ENCODE data around the gene BRIP1. TPM values are rescaled to one million over a fixed set of nuclear protein-coding genes. Genes with fewer than 3 reads are reported as not detected.

BRIP1 gene
- total RNA-seq, 2 experiments from 2014 or later: 14.1 to 15.8 TPM

DNA sequence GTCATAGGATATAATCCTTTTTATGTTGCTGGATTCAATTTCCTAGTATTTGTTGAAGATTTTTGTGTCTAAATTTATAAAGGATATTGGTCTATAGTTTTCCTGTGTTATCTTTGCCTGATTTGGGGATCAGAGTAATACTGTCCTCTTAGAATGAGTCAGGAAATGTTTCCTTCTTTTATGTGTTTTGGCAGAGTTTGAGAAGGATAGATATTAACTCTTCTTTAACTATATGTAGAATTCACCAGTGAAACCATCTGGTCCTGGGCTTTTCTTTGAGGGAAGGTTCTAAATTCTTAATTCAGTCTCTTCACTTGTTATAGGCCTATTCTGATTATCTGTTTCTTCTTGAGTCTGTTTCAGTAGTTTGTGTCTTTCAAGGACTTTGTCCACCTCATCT, 206.0 kb downstream of the BRIP1 start:
- Mint-ChIP-seq H3K27me3 (peaks cover 7% of the 10 kb centered on the region), H3K4me1 (ENCODE audit: low read depth) (no peaks in the 10 kb centered on the region), H3K9me3 (peaks cover 7% of the 10 kb centered on the region), H3K36me3 (no peaks in the 10 kb centered on the region), H3K4me3 (no peak overlapping the region), H3K27ac (no peak overlapping the region)
- CTCF ChIA-PET: no interaction called here
- POLR2A ChIA-PET: no interaction called here
- intact Hi-C loops (cut with micrococcal nuclease): no loop called here
- no peak for DNase-seq

DNA sequence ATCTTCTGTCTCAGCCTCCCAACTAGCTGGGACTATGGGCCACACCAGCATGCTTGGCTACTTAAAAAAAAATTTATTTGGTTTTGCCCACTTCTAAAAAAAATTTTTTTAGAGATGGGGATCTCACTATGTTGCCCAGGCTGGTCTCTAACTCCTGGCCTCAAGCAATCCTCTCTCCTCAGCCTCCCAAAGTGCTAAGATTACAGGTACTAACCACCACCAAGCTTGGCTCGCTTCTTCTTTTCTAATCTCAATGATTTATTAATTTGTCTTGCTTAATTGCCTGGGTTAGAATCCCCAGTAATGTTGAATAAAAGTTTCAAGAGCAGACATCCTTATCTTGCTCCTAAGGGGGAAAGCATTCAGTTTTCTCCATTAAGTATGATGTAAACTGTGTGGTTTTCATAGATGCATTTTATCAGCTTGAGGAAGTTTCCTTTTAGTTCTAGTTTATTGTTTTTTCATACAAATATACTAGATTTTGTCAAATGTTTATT, 206.6 kb downstream of the BRIP1 start:
- peaks cover 4% of the 10 kb centered on the region for H3K27me3 Mint-ChIP-seq
- H3K27ac Mint-ChIP-seq: no peak overlapping the region
- no peak overlapping the region for H3K4me3 Mint-ChIP-seq
- intact Hi-C loops (cut with micrococcal nuclease): no loop called here
- ChIA-PET CTCF (no interaction called here), POLR2A (interaction anchor here (0.6 kb wide), 1 partner anchor 384 kb away, joined by 4 read pairs; no protein-coding TSS in a partner anchor)
- H3K9me3 Mint-ChIP-seq: peaks cover 7% of the 10 kb centered on the region
- DNase-seq: no peak
- H3K4me1 Mint-ChIP-seq (ENCODE audit: low read depth): no peaks in the 10 kb centered on the region
- no peaks in the 10 kb centered on the region for H3K36me3 Mint-ChIP-seq

DNA sequence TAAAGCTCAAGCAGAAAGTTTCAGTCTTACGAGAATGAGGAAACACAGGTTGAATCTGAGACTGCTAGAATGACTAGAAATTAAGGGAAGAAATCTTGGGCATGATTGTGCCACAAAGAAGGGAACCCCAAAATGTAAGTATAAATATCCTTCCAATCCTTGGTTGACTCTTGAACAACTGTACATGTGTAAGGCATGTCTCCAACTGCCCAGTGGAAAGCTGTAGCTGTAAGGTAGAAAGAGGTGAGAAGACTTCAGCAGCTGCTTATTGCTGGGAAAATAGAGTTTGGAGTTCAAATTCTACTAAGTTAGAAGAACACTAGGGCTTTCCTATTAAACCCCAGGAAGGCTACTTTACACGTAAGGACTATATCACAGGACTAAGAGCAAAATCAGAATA, 212.6 kb downstream of the BRIP1 start:
- Mint-ChIP-seq H3K27ac (no peak overlapping the region), H3K9me3 (peaks cover 18% of the 10 kb centered on the region), H3K27me3 (peaks cover 16% of the 10 kb centered on the region), H3K36me3 (peaks cover 7% of the 10 kb centered on the region), H3K4me1 (ENCODE audit: low read depth) (no peaks in the 10 kb centered on the region), H3K4me3 (no peak overlapping the region)
- POLR2A ChIA-PET: no interaction called here
- intact Hi-C loops (cut with micrococcal nuclease): no loop called here
- CTCF ChIA-PET: interaction anchor here (1.4 kb wide), 1 partner anchor 186 kb away, joined by 3 read pairs; no protein-coding TSS in a partner anchor
- DNase-seq: no peak

DNA sequence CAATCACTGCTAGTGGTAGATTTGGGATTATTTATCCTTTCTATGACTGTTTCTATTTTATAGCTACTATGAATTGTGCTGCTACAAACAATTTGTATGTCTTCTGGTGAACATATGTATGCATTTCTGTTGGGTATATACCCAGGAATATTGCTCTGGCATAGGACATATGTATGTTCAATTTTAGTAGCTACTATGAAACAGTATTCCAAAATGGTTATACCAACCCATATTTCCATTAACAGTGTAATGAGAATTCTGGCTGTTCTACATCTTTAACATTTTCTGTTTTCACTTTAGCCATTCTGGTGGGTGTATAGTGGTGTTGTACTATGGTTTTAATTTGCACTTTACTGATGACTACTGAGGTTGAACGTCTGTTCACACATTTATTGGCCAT, 214.7 kb downstream of the BRIP1 start:
- POLR2A ChIA-PET: no interaction called here
- peaks cover 16% of the 10 kb centered on the region for H3K9me3 Mint-ChIP-seq
- intact Hi-C loops (cut with micrococcal nuclease): no loop called here
- no peak for DNase-seq
- no peak overlapping the region for H3K27ac Mint-ChIP-seq
- CTCF ChIA-PET: interaction anchor here (1.4 kb wide), 1 partner anchor 13 kb away, joined by 6 read pairs; no protein-coding TSS in a partner anchor
- peaks cover 19% of the 10 kb centered on the region for H3K27me3 Mint-ChIP-seq
- H3K4me3 Mint-ChIP-seq: no peak overlapping the region
- no peaks in the 10 kb centered on the region for H3K4me1 Mint-ChIP-seq (ENCODE audit: low read depth)
- peaks cover 7% of the 10 kb centered on the region for H3K36me3 Mint-ChIP-seq

DNA sequence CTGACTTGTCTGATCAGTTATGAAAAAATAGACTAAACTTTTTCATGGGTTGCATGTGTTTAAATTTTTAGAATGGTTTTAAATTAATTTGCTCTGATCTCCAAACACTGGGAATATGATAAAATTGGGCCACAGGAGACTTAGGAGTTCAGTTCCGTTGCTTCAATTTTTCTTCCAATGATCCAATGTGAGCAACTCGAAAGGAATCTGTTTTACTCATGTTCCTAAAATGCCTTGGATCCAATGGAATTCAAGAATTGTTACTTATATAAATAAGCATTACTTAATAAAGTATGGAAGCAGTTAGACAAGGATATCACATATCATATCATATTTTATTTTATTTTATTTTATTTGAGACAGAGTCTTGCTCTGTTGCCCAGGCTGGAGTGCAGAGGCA, 216.3 kb downstream of the BRIP1 start:
- Mint-ChIP-seq H3K9me3 (peaks cover 11% of the 10 kb centered on the region), H3K27me3 (peaks cover 18% of the 10 kb centered on the region), H3K27ac (no peak overlapping the region), H3K36me3 (peaks cover 7% of the 10 kb centered on the region), H3K4me1 (ENCODE audit: low read depth) (no peaks in the 10 kb centered on the region), H3K4me3 (no peak overlapping the region)
- intact Hi-C loops (cut with micrococcal nuclease): no loop called here
- ChIA-PET POLR2A (no interaction called here), CTCF (no interaction called here)
- DNase-seq: no peak

DNA sequence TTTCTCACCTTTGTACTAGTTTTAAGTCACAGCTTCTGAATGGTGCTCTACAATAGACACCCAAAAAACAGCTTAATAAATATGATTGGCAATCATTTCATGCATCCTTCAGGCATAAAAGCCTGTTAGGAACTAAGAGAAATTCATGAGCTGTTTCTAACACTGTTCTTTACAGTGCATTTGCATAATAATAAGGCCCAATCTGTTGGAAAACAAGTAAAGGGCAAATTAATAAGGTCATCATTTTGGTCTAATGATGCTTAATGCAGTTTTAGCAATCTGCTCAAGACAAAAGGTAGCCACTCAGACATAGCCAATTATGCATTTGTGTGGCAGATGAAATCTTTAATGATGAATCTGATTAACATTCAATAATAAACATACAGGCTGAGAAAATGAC, 216.8 kb downstream of the BRIP1 start:
- Mint-ChIP-seq H3K4me1 (ENCODE audit: low read depth) (no peaks in the 10 kb centered on the region), H3K27ac (no peak overlapping the region), H3K36me3 (peaks cover 7% of the 10 kb centered on the region), H3K4me3 (no peak overlapping the region), H3K27me3 (peaks cover 20% of the 10 kb centered on the region), H3K9me3 (peaks cover 8% of the 10 kb centered on the region)
- ChIA-PET CTCF (no interaction called here), POLR2A (no interaction called here)
- no peak for DNase-seq
- intact Hi-C loops (cut with micrococcal nuclease): no loop called here

DNA sequence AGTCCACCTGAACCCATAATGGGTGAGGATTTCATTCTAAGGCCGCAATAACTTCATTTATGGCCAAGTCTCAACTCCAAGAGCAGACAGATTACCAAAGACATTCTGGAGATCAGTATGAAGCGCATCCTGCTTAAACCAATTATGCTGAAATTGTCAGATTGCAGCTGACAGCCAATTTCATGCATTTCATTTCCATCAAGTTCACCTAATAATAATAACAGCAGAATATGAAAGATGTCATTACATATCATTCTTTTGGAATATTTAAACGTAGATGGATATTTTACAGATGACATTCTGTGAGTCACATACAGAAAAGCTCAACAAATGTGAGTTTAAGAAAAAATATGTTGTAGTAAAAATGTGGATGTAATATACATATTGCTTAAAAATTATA, 217.4 kb downstream of the BRIP1 start:
- Mint-ChIP-seq H3K4me1 (ENCODE audit: low read depth) (no peaks in the 10 kb centered on the region), H3K27me3 (peaks cover 22% of the 10 kb centered on the region), H3K9me3 (peaks cover 4% of the 10 kb centered on the region), H3K36me3 (peaks cover 6% of the 10 kb centered on the region), H3K4me3 (no peak overlapping the region), H3K27ac (no peak overlapping the region)
- CTCF ChIA-PET: no interaction called here
- DNase-seq: no peak
- intact Hi-C loops (cut with micrococcal nuclease): no loop called here
- POLR2A ChIA-PET: no interaction called here

DNA sequence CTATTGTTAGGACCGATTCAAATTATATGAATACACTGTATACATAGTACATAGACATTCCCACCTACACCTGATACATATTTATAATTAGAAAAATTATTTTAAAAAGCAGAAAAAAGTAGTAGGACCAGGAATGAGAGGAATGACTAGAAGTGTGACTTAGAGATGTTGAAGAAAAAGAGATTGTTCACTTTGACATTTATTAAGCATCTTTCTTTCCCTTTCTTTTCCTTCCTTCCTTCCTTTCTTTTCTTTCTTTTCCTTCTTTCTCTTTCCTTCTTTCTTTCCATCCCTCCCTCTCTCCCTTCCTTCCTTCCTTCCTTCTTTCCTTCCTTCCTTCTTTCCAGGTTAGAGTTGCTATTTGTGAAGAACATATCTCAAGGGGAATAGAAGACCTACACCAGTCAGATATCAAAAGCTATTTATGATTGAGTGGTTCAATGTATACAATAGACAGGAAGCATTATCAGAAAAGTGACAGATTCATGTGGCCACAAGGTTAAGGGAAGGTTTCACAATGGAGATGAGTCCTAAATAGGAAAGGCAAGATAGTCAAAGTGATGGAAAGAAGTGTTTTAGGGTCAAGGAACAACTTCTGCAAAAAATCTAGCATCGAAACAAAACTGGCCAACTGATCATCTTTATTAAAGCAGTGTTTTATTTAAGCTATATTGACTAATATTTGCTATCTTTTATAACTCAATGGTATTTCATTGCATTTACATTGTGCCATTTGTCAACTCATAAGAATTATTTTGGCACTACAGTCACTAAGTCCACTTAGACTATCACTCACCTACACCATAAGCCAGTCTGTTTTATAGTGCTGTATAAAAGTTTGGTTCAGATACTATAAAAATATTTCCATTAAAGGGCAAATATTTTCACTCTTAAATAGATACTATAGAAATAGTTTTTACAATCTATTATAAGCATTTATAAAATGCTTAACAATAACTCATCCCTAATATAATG, 218.2 kb downstream of the BRIP1 start:
- no peak for DNase-seq
- ChIA-PET CTCF (no interaction called here), POLR2A (no interaction called here)
- intact Hi-C loops (cut with micrococcal nuclease): no loop called here
- Mint-ChIP-seq H3K27ac (no peak overlapping the region), H3K36me3 (peaks cover 2% of the 10 kb centered on the region), H3K4me1 (ENCODE audit: low read depth) (no peaks in the 10 kb centered on the region), H3K9me3 (no peaks in the 10 kb centered on the region), H3K4me3 (no peak overlapping the region), H3K27me3 (peaks cover 20% of the 10 kb centered on the region)

DNA sequence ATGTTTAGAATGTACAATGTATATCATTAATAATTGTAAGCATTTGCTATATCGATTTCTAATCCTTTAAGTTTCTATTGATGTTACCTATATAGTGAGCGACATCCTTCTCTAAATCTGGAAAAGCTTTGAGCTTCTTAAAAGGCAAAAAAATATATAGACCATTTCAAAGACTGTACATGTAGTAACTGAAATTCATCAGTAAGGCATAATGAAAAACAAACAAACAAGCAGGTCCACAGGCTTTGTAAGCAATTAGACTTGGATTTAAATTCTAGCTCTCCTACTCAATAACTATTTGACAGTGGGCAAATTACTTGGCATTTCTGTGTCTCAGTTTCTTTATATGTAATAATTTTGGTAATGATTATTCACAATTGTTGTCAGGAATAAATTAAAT, 220.6 kb downstream of the BRIP1 start:
- CTCF ChIA-PET: no interaction called here
- H3K4me3 Mint-ChIP-seq: no peak overlapping the region
- POLR2A ChIA-PET: no interaction called here
- intact Hi-C loops (cut with micrococcal nuclease): no loop called here
- no peaks in the 10 kb centered on the region for H3K36me3 Mint-ChIP-seq
- no peak overlapping the region for H3K27ac Mint-ChIP-seq
- no peak for DNase-seq
- peaks cover 20% of the 10 kb centered on the region for H3K27me3 Mint-ChIP-seq
- H3K4me1 Mint-ChIP-seq (ENCODE audit: low read depth): no peaks in the 10 kb centered on the region
- H3K9me3 Mint-ChIP-seq: no peaks in the 10 kb centered on the region

DNA sequence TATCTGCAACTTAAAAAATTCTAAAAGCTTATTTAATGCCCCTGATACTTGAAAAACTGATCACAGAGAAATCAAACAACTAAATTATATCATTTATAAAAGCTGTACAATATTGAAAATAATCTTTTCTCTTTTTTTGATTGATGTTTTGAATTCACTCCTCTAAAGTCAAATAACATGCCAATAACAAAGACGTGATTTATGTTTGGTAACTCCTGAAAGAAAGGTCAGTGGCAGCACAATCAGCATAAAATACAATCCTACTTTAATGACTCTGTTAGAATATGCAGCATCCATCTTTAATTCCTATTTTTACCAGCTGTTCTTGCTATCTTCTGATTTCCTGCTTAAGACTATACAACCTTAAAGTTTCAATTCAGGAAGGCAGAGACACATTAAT, 221.6 kb downstream of the BRIP1 start:
- intact Hi-C loops (cut with micrococcal nuclease): no loop called here
- Mint-ChIP-seq H3K27me3 (peaks cover 20% of the 10 kb centered on the region), H3K4me1 (ENCODE audit: low read depth) (no peaks in the 10 kb centered on the region), H3K36me3 (no peaks in the 10 kb centered on the region), H3K9me3 (no peaks in the 10 kb centered on the region), H3K27ac (no peak overlapping the region), H3K4me3 (no peak overlapping the region)
- ChIA-PET POLR2A (no interaction called here), CTCF (interaction anchor here (1.0 kb wide), 1 partner anchor 195 kb away, joined by 3 read pairs; no protein-coding TSS in a partner anchor)
- no peak for DNase-seq

DNA sequence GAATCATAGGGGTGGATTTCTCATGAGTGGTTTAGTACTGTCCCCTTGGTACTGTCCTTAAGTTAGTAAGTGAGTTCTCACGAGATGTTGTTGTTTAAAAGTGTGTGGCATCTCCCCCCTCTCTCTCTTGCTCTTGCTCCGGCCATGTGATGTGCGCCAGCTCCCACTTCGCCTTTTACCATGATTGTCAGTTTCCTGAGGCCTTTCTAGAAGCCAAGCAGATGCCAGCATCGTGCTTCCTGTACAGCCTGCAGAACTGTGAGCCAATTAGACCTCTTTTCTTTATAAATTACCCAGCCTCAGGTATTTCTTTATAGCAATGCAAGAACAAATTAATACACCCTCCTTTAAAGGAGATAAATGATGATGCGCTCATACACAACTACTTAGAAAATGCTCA, 222.2 kb downstream of the BRIP1 start:
- DNase-seq: no peak
- CTCF ChIA-PET: interaction anchor here (1.0 kb wide), 1 partner anchor 196 kb away, joined by 3 read pairs; no protein-coding TSS in a partner anchor
- intact Hi-C loops (cut with micrococcal nuclease): no loop called here
- no peaks in the 10 kb centered on the region for H3K36me3 Mint-ChIP-seq
- POLR2A ChIA-PET: no interaction called here
- peaks cover 22% of the 10 kb centered on the region for H3K27me3 Mint-ChIP-seq
- H3K27ac Mint-ChIP-seq: no peak overlapping the region
- H3K4me3 Mint-ChIP-seq: no peak overlapping the region
- H3K4me1 Mint-ChIP-seq (ENCODE audit: low read depth): no peaks in the 10 kb centered on the region
- H3K9me3 Mint-ChIP-seq: no peaks in the 10 kb centered on the region

DNA sequence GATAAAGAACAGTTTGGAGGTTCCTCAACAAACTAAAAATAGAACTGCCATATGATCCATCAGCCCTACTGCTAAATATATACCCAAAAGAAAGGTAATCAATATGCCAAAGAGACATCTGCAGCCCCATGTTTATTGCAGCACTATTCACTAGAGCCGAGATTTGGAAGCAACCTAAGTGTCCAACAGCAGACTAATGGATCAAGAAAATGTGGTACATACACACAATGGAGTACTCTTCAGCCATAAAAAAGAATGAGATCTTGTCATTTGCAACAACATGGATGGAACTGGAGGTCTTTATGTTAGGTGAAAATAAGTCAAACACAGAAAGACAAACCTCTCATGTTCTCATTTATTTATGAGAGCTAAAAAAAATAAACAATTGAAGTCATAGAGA, 223.5 kb downstream of the BRIP1 start:
- intact Hi-C loops (cut with micrococcal nuclease): no loop called here
- Mint-ChIP-seq H3K27ac (no peak overlapping the region), H3K27me3 (peaks cover 25% of the 10 kb centered on the region), H3K9me3 (peaks cover 3% of the 10 kb centered on the region), H3K36me3 (no peaks in the 10 kb centered on the region), H3K4me1 (ENCODE audit: low read depth) (no peaks in the 10 kb centered on the region), H3K4me3 (no peak overlapping the region)
- ChIA-PET CTCF (no interaction called here), POLR2A (no interaction called here)
- DNase-seq: no peak

DNA sequence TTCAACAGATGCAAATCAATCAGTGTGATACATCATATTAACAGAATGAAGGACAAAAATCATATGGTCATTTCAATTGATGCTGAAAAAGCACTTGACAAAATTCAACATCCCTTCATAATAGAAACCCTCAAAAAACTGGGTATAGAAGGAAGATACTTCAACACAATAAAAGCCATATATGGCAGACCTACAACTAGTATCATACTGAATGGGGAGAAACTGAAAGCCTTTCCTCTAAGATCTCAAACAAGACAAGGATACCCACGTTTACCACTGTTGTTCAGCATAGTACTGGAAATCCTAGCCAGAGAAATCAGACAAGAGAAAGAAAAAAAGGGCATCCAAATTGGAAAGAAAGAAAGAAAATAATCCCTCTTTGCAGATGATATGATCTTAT, 225.2 kb downstream of the BRIP1 start:
- no peak overlapping the region for H3K4me3 Mint-ChIP-seq
- POLR2A ChIA-PET: no interaction called here
- peaks cover 30% of the 10 kb centered on the region for H3K27me3 Mint-ChIP-seq
- CTCF ChIA-PET: interaction anchor here (2.2 kb wide), 1 partner anchor 199 kb away, joined by 6 read pairs; no protein-coding TSS in a partner anchor
- intact Hi-C loops (cut with micrococcal nuclease): no loop called here
- no peaks in the 10 kb centered on the region for H3K36me3 Mint-ChIP-seq
- H3K4me1 Mint-ChIP-seq (ENCODE audit: low read depth): no peaks in the 10 kb centered on the region
- no peak for DNase-seq
- no peak overlapping the region for H3K27ac Mint-ChIP-seq
- H3K9me3 Mint-ChIP-seq: peaks cover 3% of the 10 kb centered on the region

All from activated CD4-positive, alpha-beta memory T cell treated with anti-CD3 and anti-CD28 coated beads for 36 hours (primary cell).